Testis (tissue), 3 donors: Measurements from ENCODE around the gene RILPL1. TPM values are rescaled to one million over a fixed set of nuclear protein-coding genes. Genes with fewer than 3 reads are reported as not detected.
"Not testable (repeated sequence)": the region's sequence is repeated elsewhere in the genome, so short reads cannot be mapped to it uniquely, and the experiment has no call there.

Experiments used
- DNase-seq: peaks from one replicate; pipeline ENCODE4 v3.0.0-alpha.2; 2019
- H3K27ac ChIP-seq, 2 donors: fragments of 200-600 bp; sonication (generic); one replicate each; pipeline ENCODE4 v1.5.1; 2019
- H3K27me3 ChIP-seq: fragments of 200-600 bp; sonication (generic); one replicate; pipeline ENCODE4 v1.5.1; 2019
- H3K36me3 ChIP-seq: fragments of 200-600 bp; sonication (generic); one replicate; pipeline ENCODE4 v1.5.1; 2017; ENCODE audit warnings: low read depth; ENCODE audit errors: missing control alignments
- H3K4me1 ChIP-seq: fragments of 200-600 bp; sonication (generic); one replicate; pipeline ENCODE4 v1.5.1; 2019
- H3K4me3 ChIP-seq, 2 donors: fragments of 200-600 bp; sonication (generic); one replicate each; pipeline ENCODE4 v1.5.1; 2017 to 2019
- H3K9me3 ChIP-seq: fragments of 200-600 bp; sonication (generic); one replicate; pipeline ENCODE4 v1.5.1; 2017
- CTCF ChIP-seq, 3 experiments: fragments of 450-650 bp in 2 of 3; fragments of 200-600 bp in 1 of 3; sonication (generic) in 1 of 3; IDR thresholded peaks; one replicate each; pipeline ENCODE4 v1.5.1; 2016 to 2019; ENCODE audit warnings: antibody characterized with exemption in 3 of 3, mild to moderate bottlenecking in 2 of 3, moderate library complexity in 1 of 3
- POLR2A ChIP-seq: fragments of 450-650 bp; IDR thresholded peaks from one replicate; pipeline ENCODE4 v1.6.1; 2017; ENCODE audit warnings: antibody characterized with exemption, mild to moderate bottlenecking, moderate library complexity
- WGBS, 2 donors: methylation state at CpG; one replicate each; pipeline ENCODE4 v1.1.5; 2018; 5-methylcytosine and 5-hydroxymethylcytosine counted together
- intact Hi-C: fragments of 100-400 bp; cut with DNase I; formaldehyde crosslinking; loops from one replicate; pipeline ENCODE4 v1.15.1; 2023; ENCODE audit warnings: low total_unique reads
- polyA plus RNA-seq: library from polyadenylated mRNA; stranded (reverse); fragments of 350-450 nt; fragmentation: Illumina TruSeq; extraction: RNeasy Lipid Tissue Mini Kit (QIAGEN cat#74804); gene quantifications from one replicate; pipeline ENCODE4 v1.2.3, GENCODE V29; 2014; ENCODE audit warnings: low read depth, low replicate concordance; ENCODE audit not compliant: insufficient read depth
- total RNA-seq, 2 donors: library from RNA; depleted of rRNA; stranded (reverse); fragments of >200 nt; gene quantifications; one replicate each; pipeline ENCODE4 v1.2.3, GENCODE V29; 2016

The RILPL1 gene
- total and polyA plus RNA-seq, 3 donors from 2014 or later, result 14.8 to 20.9 (median 16.8) TPM

GRCh38 chr12:123497065-123497464 is 36.5 kb downstream of the RILPL1 start:
- H3K4me3 ChIP-seq, result no peak overlapping the region
- TF ChIP-seq CTCF (IDR thresholded peaks at IDR 0.05) (no peak), POLR2A (no peak)
- intact Hi-C loops, result no loop called here
- H3K4me1 ChIP-seq, result no peaks in the 10 kb centered on the region
- DNase-seq, result no peak
- WGBS, 2 donors, result 91 to 92% methylated on average over 7 of the region's 7 CpGs
- H3K9me3 ChIP-seq, result no peaks in the 10 kb centered on the region
- no peak overlapping the region for H3K27ac ChIP-seq
- H3K36me3 ChIP-seq, result no peaks in the 10 kb centered on the region
- H3K27me3 ChIP-seq, result no peaks in the 10 kb centered on the region

GRCh38 chr12:123494124-123494851 is 39.2 kb downstream of the RILPL1 start:
- no peak for DNase-seq
- WGBS, 2 donors, result 90 to 92% methylated on average over 10 to 18 of the region's 18 CpGs
- no peak for TF ChIP-seq CTCF (IDR thresholded peaks at IDR 0.05)
- no peak for TF ChIP-seq POLR2A
- H3K27me3 ChIP-seq, result no peaks in the 10 kb centered on the region
- H3K36me3 ChIP-seq, result no peaks in the 10 kb centered on the region
- no peak overlapping the region for H3K27ac ChIP-seq
- no peak overlapping the region for H3K4me3 ChIP-seq
- H3K4me1 ChIP-seq, result no peaks in the 10 kb centered on the region
- no peaks in the 10 kb centered on the region for H3K9me3 ChIP-seq
- intact Hi-C loops, result no loop called here

GRCh38 chr12:123492339-123493039 is 41.0 kb downstream of the RILPL1 start:
- H3K36me3 ChIP-seq, intact Hi-C loops, H3K27me3 ChIP-seq, H3K9me3 ChIP-seq, H3K4me1 ChIP-seq, H3K27ac ChIP-seq, H3K4me3 ChIP-seq, DNase-seq: not testable (repeated sequence)
- WGBS, 2 donors, result 66 to 75% methylated on average over 6 to 7 of the region's 7 CpGs

- H3K36me3 ChIP-seq, result no peaks in the 10 kb centered on the region
- no peak for DNase-seq
Measured at GRCh38 chr12:123491481-123491880, 42.0 kb downstream of the RILPL1 start.

More at GRCh38 chr12:123491481-123491880, 42.0 kb downstream of the RILPL1 start:
- Histone ChIP-seq H3K4me3 (no peak overlapping the region), H3K9me3 (no peaks in the 10 kb centered on the region), H3K27ac (no peak overlapping the region), H3K27me3 (no peaks in the 10 kb centered on the region), H3K4me1 (no peaks in the 10 kb centered on the region)
- WGBS, 2 donors, result 91 to 95% methylated on average over 13 of the region's 13 CpGs
- no peak for TF ChIP-seq POLR2A
- TF ChIP-seq CTCF (IDR thresholded peaks at IDR 0.05), result no peak
- intact Hi-C loops, result no loop called here
